Measurements from ENCODE around the gene MEFV. TPM values are rescaled to one million over a fixed set of nuclear protein-coding genes. Genes with fewer than 3 reads are reported as not detected.

MEFV gene
- total RNA-seq, 1 donor from 2014 or later, result 1.1 TPM

- Histone ChIP-seq H3K36me3 (peaks cover 24 to 30% of the 10 kb centered on the region in 2 donors), H3K27ac (peak within 1 kb of the TSS; percentile 95 to 100), H3K27me3 (no peaks in the 10 kb centered on the region), H3K4me1 (peaks cover 12 to 13% of the 10 kb centered on the region in 2 donors), H3K4me3 (peak within 1 kb of the TSS; percentile 92 to 96), H3K9me3 (peaks cover 18% of the 10 kb centered on the region in 2 donors)
- no peak for TF ChIP-seq CTCF (IDR thresholded peaks at IDR 0.05)
- intact Hi-C loops (cut with DNase I), result loop anchor here (1.0 to 5.0 kb wide), 7 partner anchors 19 to 175 kb away; partner anchors contain the start of genes NAA60, TIGD7, ZNF174 and ZNF200
- peak; percentile 87 to 98 for DNase-seq (ENCODE audit: low spot score in 2 of 2)
Measured at GRCh38 chr16:3282730-3283542, 26.5 kb upstream of the MEFV start, which contains the start of gene ZNF263. Gene ZNF263, plus strand, starts transcription at chr16:3283491. Its CDS starts 328 bp downstream, at chr16:3283819.

- H3K36me3 ChIP-seq, result peaks cover 20 to 23% of the 10 kb centered on the region in 2 donors
- no peaks in the 10 kb centered on the region for H3K27me3 ChIP-seq
- peak overlapping the region; percentile 92 to 96 for H3K4me3 ChIP-seq
- peaks cover 10 to 15% of the 10 kb centered on the region in 2 donors for H3K9me3 ChIP-seq
- DNase-seq (ENCODE audit: low spot score in 2 of 2), result no peak
- TF ChIP-seq CTCF (IDR thresholded peaks at IDR 0.05), result no peak
- H3K4me1 ChIP-seq, result peaks cover 12 to 13% of the 10 kb centered on the region in 2 donors
- intact Hi-C loops (cut with DNase I), result loop anchor here (1.0 to 5.0 kb wide), 4 partner anchors 18 to 160 kb away; partner anchors contain the start of genes NAA60, TIGD7, ZNF597 and ZNF75A
- H3K27ac ChIP-seq, result peak overlapping the region; percentile 95 to 100
Measured at GRCh38 chr16:3282103-3282729, 25.8 kb upstream of the MEFV start.

- no peak overlapping the region for H3K27ac ChIP-seq
- peaks cover 3 to 8% of the 10 kb centered on the region in 2 donors for H3K9me3 ChIP-seq
- H3K4me3 ChIP-seq, result no peak overlapping the region
- TF ChIP-seq CTCF (IDR thresholded peaks at IDR 0.05), result no peak
- intact Hi-C loops (cut with DNase I), result loop anchor here (5.0 kb wide), 1 partner anchor 161 kb away; the partner anchor contains the start of genes NAA60 and ZNF597
- DNase-seq (ENCODE audit: low spot score in 2 of 2), result no peak
- no peaks in the 10 kb centered on the region for H3K27me3 ChIP-seq
- H3K36me3 ChIP-seq, result peaks cover 11 to 14% of the 10 kb centered on the region in 2 donors
- H3K4me1 ChIP-seq, result peaks cover 12 to 13% of the 10 kb centered on the region in 2 donors
Measured at GRCh38 chr16:3281222-3281820, 24.9 kb upstream of the MEFV start.

- DNase-seq (ENCODE audit: low spot score in 2 of 2), result no peak
- intact Hi-C loops (cut with DNase I), result no loop called here
Measured at GRCh38 chr16:3276679-3277078, 20.2 kb upstream of the MEFV start.

More at GRCh38 chr16:3276679-3277078, 20.2 kb upstream of the MEFV start:
- H3K9me3 ChIP-seq, result no peaks in the 10 kb centered on the region
- no peak for TF ChIP-seq CTCF (IDR thresholded peaks at IDR 0.05)
- H3K27ac ChIP-seq, result no peak overlapping the region
- H3K4me3 ChIP-seq, result no peak overlapping the region
- H3K36me3 ChIP-seq, result no peaks in the 10 kb centered on the region
- H3K27me3 ChIP-seq, result no peaks in the 10 kb centered on the region
- H3K4me1 ChIP-seq, result no peaks in the 10 kb centered on the region

All from ascending aorta (tissue), 2 donors.